GM19372 (cell line): Measurements from ENCODE around the gene TMEM19.

Experiments
- ATAC-seq: cut with Tn5 transposase; IDR thresholded peaks from one replicate; pipeline ENCODE4 v1.9.1; 2021; ENCODE audit warnings: mild to moderate bottlenecking, low read depth, moderate library complexity; ENCODE audit not compliant: unreplicated experiment

TMEM19 gene

DNA sequence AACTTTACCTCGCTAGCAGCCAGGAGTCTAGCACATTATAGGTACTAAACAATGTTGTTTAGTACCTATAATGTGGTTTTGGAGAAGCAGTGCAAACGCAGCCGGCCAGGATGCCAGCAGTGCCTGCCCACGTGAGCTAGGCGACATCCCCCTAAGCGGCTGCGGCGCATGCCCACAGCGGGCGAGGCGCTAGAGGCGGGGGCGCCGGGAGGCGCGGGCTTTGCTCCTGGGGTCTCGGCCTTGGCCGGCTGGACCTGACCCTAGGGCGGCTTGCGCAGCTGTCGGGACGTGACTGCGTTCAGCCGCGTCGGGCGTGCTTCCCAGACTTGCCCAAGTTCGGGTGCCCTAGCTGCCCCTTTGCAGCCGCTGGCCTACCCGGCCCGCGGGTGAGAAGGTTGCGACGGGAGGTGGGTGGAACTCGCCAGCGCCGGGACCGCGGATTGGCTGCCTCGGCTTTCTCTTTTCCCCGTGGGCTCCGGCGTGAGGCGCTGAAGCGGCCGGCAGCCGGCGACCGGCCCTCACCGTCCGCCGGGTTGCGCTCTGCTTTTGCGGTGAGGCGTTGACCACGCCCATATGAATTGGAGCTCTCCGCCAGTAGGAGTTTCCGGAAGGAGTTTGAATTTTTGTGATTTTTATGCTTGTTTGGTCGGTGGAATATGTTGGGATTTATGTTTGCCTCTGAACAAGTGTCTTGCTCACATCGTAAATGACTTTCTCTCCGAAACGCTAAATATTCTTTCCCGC lies at the start of gene TMEM19:
TSS of gene TMEM19 (plus strand) at position 169 of the 744 bp plus-strand sequence. CDS start 599 bp downstream, outside the sequence.
- ATAC-seq: peak; percentile 86

GRCh38 chr12:71636704-71637115 lies 49.2 kb upstream of the TMEM19 start:
- ATAC-seq: peak; percentile 67

GRCh38 chr12:71638499-71638898 lies 47.4 kb upstream of the TMEM19 start:
- no peak for ATAC-seq

DNA sequence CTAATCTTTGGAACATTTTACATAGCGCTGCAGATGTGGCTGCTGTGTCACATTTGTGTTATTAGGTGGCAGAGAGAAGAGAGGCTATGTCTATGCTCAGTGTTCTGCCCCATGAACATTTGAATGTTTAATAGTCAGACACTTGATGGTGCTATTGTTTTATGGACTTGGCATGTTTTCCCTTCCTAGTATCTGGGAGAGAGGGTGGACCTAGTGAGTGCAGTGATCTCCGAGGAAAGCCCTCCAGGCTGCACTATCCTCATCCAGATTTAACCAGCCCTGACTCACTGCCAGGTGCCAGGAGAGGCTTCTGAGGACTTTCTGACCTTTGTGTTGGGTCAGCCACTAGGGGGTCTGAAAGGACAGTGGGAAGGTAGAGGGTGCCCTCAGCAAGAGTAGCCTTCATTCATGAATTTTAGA lies 46.5 kb upstream of the TMEM19 start:
- no peak for ATAC-seq

- ATAC-seq: no peak
Measured at GRCh38 chr12:71640316-71640715, 45.6 kb upstream of the TMEM19 start.

- ATAC-seq: no peak
Measured at GRCh38 chr12:71641390-71641789, 44.5 kb upstream of the TMEM19 start.

GRCh38 chr12:71642264-71642663 lies 43.6 kb upstream of the TMEM19 start:
- ATAC-seq: no peak

DNA sequence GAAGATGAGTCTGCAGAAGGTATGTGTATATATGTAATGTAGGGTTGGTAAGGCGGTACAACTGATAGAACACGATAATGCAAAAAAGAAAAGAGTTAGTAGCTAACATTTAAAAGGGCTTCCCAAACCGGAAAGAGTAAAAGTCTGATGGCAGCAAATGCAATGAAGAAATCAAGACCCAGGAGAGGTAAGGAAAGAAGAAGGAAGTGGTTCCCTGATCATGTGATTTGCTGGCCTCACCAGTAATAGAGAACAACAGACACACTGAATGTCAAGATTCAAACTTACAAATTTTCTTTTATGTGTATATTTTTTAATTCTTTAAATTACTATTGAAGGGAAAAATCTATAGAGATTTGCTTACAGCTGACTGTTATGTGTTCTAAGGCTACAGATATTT lies 40.6 kb upstream of the TMEM19 start:
- no peak for ATAC-seq

DNA sequence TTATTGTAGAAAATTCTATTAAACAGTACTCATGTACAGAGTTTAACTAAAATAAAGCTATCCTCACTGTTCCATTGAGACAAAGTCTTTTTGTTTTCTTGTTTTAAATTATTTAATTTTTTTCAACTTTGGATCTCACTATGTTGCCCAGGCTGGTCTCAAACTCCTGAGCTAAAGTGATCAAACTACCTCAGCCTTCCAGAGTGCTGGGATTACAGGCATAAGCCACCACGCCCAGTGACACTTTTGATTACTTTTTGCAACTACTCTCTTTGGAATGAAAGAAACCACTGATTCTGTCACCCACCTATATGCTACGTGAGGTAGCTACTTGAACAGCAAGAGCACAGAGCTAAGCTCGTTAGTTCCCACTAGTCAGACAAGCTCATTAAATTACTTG lies 39.4 kb upstream of the TMEM19 start:
- ATAC-seq: no peak

GRCh38 chr12:71648537-71648936 lies 37.3 kb upstream of the TMEM19 start:
- ATAC-seq: no peak

- no peak for ATAC-seq
Measured at GRCh38 chr12:71649401-71649800, 36.5 kb upstream of the TMEM19 start.

- no peak for ATAC-seq
Measured at GRCh38 chr12:71652656-71653055, 33.2 kb upstream of the TMEM19 start.

DNA sequence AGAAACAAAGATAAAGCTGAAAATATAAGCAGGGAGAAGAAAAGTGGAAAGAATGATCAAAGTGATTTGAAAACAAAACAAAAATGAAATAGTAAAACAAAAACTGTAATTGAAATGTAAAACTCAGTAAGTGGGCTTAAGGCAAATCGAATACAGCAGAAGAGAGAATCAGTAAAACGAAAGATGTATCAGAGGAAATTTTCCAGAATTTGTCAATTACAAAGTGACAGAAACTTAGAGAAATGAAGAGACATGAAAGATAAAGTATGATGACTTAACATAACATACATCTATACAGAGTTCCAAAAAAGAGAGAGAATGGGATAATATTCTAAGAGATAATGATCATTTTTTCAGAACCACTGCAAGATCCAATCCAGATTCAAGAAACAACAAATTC lies 32.7 kb upstream of the TMEM19 start:
- no peak for ATAC-seq

- ATAC-seq: no peak
Measured at GRCh38 chr12:71654200-71654599, 31.7 kb upstream of the TMEM19 start.

DNA sequence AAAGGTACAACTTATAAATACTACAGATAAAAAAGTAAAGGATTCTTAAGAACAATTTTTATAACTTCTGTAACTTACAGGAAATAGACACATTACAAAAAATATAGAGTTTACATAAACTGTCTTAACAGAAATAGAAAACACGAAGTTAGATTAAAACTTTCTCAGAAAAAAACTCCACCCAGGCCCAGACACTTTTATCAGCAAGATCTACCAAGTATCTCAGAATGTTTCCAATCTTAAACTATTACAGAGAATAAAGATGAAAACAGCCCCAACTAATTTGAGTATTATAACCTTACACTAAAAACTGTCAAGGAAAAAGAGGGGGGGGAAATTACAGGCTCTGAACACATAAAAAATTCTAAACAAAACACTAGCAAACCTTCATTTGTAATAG lies 30.4 kb upstream of the TMEM19 start:
- no peak for ATAC-seq

DNA sequence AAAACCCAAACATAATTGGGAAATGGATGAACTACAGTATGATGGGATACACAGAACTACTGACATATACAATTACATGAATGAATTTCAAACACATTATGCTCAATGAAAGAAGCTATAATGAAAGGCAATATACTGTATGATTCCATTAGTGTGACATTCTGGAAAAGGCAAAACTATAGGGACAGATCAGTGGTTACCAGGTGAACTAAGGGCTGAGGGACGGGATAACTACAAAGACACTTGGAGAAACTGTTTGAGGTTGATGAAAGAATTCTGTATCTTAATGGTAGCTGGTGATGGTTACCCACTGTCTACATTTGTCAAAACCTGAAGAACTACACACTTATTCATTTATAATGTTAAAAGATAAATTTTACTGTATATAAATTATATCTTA lies 30.0 kb upstream of the TMEM19 start:
- no peak for ATAC-seq

DNA sequence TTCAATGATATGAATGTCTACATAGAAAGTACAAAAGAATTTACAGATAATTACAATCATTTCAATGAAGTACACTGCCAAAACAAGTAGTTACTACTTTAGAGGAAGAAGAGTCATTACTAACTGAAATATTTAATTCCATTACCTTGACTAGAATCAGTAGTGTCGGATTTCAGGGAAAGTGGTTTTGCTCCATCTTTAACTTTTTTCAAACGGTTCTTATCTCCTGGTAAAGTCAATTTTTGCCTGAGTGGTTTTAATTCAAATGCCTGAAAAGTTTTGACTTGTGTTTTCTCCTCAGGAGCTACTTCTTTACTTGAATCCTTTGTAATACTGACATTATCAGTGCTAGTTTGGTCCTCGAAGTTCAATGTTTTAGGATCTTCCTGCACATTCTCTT lies 29.1 kb upstream of the TMEM19 start:
- ATAC-seq: no peak

DNA sequence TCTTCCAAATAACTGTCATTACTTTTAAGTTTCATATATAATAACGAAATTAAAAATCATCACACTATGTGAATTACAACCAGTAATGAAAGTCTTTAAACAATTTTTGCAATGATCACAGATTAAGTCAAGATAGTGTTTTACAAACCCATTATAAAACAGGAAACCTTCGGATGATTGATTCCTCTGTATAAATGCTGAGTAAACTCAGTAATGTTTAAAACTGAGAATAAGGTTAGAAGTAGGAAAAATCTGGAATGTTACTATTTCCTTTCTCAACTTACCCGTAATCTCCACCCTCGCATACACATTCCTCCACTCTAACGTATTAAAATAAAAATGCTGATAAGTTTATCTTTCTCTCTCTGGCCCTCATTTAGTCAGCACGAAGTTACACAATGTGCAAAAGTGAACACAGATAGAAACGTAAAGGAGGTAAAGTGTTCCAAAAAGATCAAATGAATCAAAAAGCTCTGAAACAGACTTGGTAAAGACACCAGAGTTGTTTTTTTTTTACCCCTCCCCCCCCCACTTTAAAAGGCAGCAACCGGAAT lies 23.8 kb upstream of the TMEM19 start:
- no peak for ATAC-seq

- peak; percentile 15 for ATAC-seq
Measured at GRCh38 chr12:71662849-71663560, 22.9 kb upstream of the TMEM19 start.

DNA sequence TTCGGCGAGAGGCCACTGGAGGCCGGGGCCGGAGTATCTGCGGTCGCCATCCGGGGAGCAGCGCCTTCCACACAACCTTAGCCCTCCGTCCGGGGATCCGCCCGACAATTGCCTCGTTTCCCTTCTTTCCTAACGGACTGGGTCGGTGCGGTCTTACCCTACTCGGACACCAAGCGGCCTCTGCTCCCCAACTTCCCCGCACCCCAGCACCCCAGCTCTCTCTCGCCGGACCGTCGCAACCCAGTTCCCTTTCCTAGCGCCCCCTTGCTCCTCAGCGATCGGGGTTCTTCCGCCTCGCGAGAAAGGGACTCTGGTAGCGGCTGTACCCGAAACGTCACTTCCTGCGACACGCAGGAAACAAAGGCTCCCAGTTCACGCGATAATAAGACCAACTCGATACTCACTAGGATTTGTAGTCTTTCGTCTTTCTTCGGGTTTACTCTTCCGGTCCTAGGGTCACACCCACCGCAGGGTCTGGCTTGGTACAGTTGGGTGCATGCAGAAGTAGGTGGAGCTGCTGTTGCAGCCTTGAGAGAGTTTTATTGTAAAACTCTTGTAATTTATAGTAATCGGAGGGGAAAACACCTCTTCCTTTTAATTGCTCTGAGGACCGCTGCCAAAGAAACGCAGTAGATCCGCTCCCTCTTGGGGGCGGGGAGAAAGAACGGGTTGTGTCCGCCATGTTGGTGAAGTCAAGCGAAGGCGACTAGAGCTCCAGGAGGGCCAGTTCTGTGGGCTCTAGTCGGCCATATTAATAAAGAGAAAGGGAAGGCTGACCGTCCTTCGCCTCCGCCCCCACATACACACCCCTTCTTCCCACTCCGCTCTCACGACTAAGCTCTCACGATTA lies 22.1 kb upstream of the TMEM19 start, which contains the start of the genes THAP2 and ZFC3H1:
TSS of gene THAP2 (plus strand) at position 741 of the 850 bp plus-strand sequence. CDS start 209 bp downstream, outside the sequence.
TSS of gene ZFC3H1 (minus strand) at position 288 of the 850 bp plus-strand sequence. CDS start at position 50, 238 bp downstream.
- peak; percentile 85 for ATAC-seq
